Fibroblast of the aortic adventitia (primary cell): ENCODE results near the gene DIAPH3. TPM values are rescaled to one million over a fixed set of nuclear protein-coding genes. Genes with fewer than 3 reads are reported as not detected.

Experiments used
- DNase-seq: peaks from one replicate; pipeline ENCODE4 v3.0.0-alpha.2; 2010; ENCODE audit warnings: low read depth
- H3K4me3 ChIP-seq: 2 replicates; pipeline ENCODE4 v1.5.1; 2011; ENCODE audit warnings: low read depth, mild to moderate bottlenecking, control low read depth, low read length, moderate library complexity
- CTCF ChIP-seq: IDR thresholded peaks from 2 replicates; pipeline ENCODE4 v1.5.1; 2011; ENCODE audit warnings: mild to moderate bottlenecking, low read length, control low read depth, inconsistent platforms; ENCODE audit not compliant: insufficient read depth
- total RNA-seq: library from RNA; depleted of rRNA; stranded (reverse); fragments of >200 nt; gene quantifications from 2 replicates; pipeline ENCODE4 v1.2.3, GENCODE V29; 2012; ENCODE audit warnings: low replicate concordance

The DIAPH3 gene
- total RNA-seq, 1 donor, result 40.9 TPM

GRCh38 chr13:59861676-59862075 lies 302.1 kb downstream of the DIAPH3 start:
- DNase-seq, result no peak

GRCh38 chr13:59856281-59856810 lies 307.4 kb downstream of the DIAPH3 start:
- H3K4me3 ChIP-seq, result no peak overlapping the region
- peak; percentile 28 for DNase-seq
- no peak for TF ChIP-seq CTCF

More at GRCh38 chr13:59861676-59862075, 302.1 kb downstream of the DIAPH3 start:
- no peak for TF ChIP-seq CTCF
- H3K4me3 ChIP-seq, result no peak overlapping the region

GRCh38 chr13:59846845-59847620 lies 316.7 kb downstream of the DIAPH3 start:
- no peak for DNase-seq
- TF ChIP-seq CTCF, result no peak
- no peak overlapping the region for H3K4me3 ChIP-seq

- H3K4me3 ChIP-seq, result no peak overlapping the region
- no peak for TF ChIP-seq CTCF
- DNase-seq, result no peak
Measured at GRCh38 chr13:59843040-59843439, 320.7 kb downstream of the DIAPH3 start.

- TF ChIP-seq CTCF, result no peak
- no peak for DNase-seq
- no peak overlapping the region for H3K4me3 ChIP-seq
Measured at GRCh38 chr13:59842507-59842906, 321.2 kb downstream of the DIAPH3 start.

GRCh38 chr13:59839186-59839585 lies 324.5 kb downstream of the DIAPH3 start:
- no peak for TF ChIP-seq CTCF
- no peak for DNase-seq
- no peak overlapping the region for H3K4me3 ChIP-seq
